T-cell (primary cell): Measurements from ENCODE around the gene CGB8. TPM values are rescaled to one million over a fixed set of nuclear protein-coding genes. Genes with fewer than 3 reads are reported as not detected.
"Not testable (repeated sequence)": the region's sequence is repeated elsewhere in the genome, so short reads cannot be mapped to it uniquely, and the experiment has no call there.

Experiments used
- ATAC-seq, 4 experiments: fragments of 200-7000 bp in 3 of 4; fragments of 150-1000 bp in 1 of 4; cut with Tn5 transposase; replicated peaks in 1 of 4; 1 replicate in 3 of 4; 2 replicates in 1 of 4; pipeline ENCODE4 v1.10.0; 2021; ENCODE audit warnings: moderate library complexity in 3 of 4, mild to moderate bottlenecking in 2 of 4, moderate number of reproducible peaks in 1 of 4
- CTCF ChIA-PET, 2 donors: fragments of 300-600 bp; sonication (Branson Sonifier 250); formaldehyde crosslinking; loops; one replicate each; lab custom pipeline; 2022; ENCODE audit warnings: antibody characterized with exemption in 2 of 2; lab: Charles Lee
- POLR2A ChIA-PET, 2 donors: fragments of 300-600 bp; sonication (Branson Sonifier 250); formaldehyde crosslinking; loops; one replicate each; lab custom pipeline; 2022; ENCODE audit warnings: antibody characterized with exemption in 2 of 2; lab: Charles Lee
- DNase-seq, 35 experiments: peaks; one replicate each; pipeline versions ENCODE4 v3.0.0 to v3.0.0-alpha.2; 2013 to 2023
- H3K27ac ChIP-seq: one replicate; pipeline ENCODE4 v1.5.1; 2013; ENCODE audit warnings: low read length
- H3K27me3 ChIP-seq, 2 experiments: replicated peaks in 1 of 2; 1 replicate in 1 of 2; 2 replicates in 1 of 2; pipeline versions ENCODE4 v1.6.1 to v1.7.0; 2013; ENCODE audit warnings: low read length in 1 of 2, mixed read lengths in 1 of 2; ENCODE audit not compliant: control insufficient read depth in 2 of 2, insufficient read depth in 2 of 2; ENCODE audit errors: extremely low read depth in 1 of 2
- H3K36me3 ChIP-seq, 2 donors: 1 replicate in 1 of 2; 2 replicates in 1 of 2; pipeline versions ENCODE4 v1.6.1 to v1.7.0; 2013; ENCODE audit warnings: low read length in 1 of 2; ENCODE audit not compliant: control insufficient read depth in 2 of 2, insufficient read depth in 1 of 2; ENCODE audit errors: extremely low read depth in 1 of 2
- H3K4me1 ChIP-seq, 2 experiments: 1 replicate in 1 of 2; 2 replicates in 1 of 2; pipeline versions ENCODE4 v1.6.1 to v1.7.0; 2013; ENCODE audit warnings: low read length in 2 of 2, mixed read lengths in 1 of 2; ENCODE audit not compliant: insufficient read depth in 2 of 2, control insufficient read depth in 1 of 2; ENCODE audit errors: extremely low read depth in 1 of 2
- H3K4me3 ChIP-seq, 2 donors: 1 replicate in 1 of 2; 2 replicates in 1 of 2; pipeline versions ENCODE4 v1.5.1 to v1.7.0; 2013; ENCODE audit warnings: mild to moderate bottlenecking in 2 of 2, low read length in 1 of 2, moderate library complexity in 1 of 2; ENCODE audit not compliant: control insufficient read depth in 1 of 2; ENCODE audit errors: extremely low read depth in 1 of 2
- H3K9me3 ChIP-seq: 2 replicates; pipeline ENCODE4 v1.7.0; 2013
- H3K27ac Mint-ChIP-seq, 2 donors: one replicate each; pipeline ENCODE4 v1.8.0; 2020 to 2021; ENCODE audit warnings: mild to moderate bottlenecking in 2 of 2, mixed read lengths in 2 of 2
- H3K27me3 Mint-ChIP-seq, 2 donors: one replicate each; pipeline ENCODE4 v1.8.0; 2021 to 2022; ENCODE audit warnings: mixed read lengths in 2 of 2
- H3K36me3 Mint-ChIP-seq: one replicate; pipeline ENCODE4 v1.8.0; 2021; ENCODE audit warnings: mixed read lengths
- H3K4me1 Mint-ChIP-seq, 3 donors: one replicate each; pipeline ENCODE4 v1.8.0; 2020 to 2022; ENCODE audit warnings: mixed read lengths in 3 of 3, mild to moderate bottlenecking in 1 of 3
- H3K4me3 Mint-ChIP-seq, 3 donors: one replicate each; pipeline ENCODE4 v1.8.0; 2020 to 2022; ENCODE audit warnings: mild to moderate bottlenecking in 3 of 3, mixed read lengths in 3 of 3, moderate library complexity in 3 of 3
- H3K9me3 Mint-ChIP-seq, 3 donors: one replicate each; pipeline ENCODE4 v1.8.0; 2020 to 2022; ENCODE audit warnings: mixed read lengths in 3 of 3
- WGBS: methylation state at CpG from one replicate; pipeline ENCODE4 v1.1.5; 2013; ENCODE audit warnings: missing lambda C conversion rate; ENCODE audit not compliant: insufficient coverage; 5-methylcytosine and 5-hydroxymethylcytosine counted together
- total RNA-seq, 35 experiments: library from RNA in 6 of 35; stranded (reverse) in 6 of 35; fragments of 120-200 nt in 1 of 35; gene quantifications; one replicate each; pipeline versions ENCODE4 v1.2.1 to v1.2.4 and lab custom pipeline; 2013 to 2026

CGB8 gene
- total RNA-seq, 5 donors from 2014 or later (not counting 1 experiment from before 2014, with no cell fraction given): not detected

DNA sequence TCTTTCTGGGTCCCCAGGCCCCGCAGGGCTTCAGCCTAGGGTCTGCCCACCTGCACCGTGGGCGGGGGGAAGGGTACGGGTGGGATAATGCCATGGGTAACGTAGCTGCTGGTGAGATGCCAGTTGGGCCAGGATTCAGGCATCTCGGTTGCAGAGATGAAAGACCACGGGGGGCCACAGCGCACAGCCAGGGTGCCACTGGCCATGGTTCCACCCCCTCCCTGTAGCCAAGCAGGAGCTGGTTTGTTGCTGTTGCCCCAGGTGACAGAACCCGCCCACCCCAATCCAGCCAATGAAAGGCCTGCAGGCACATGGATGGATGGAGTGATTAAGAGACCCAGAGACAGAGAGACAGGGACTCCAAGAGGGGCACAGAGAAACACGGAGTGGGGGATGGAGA, 9.7 kb upstream of the CGB8 start:
- Mint-ChIP-seq H3K4me3 (peak overlapping the region in 1 of 3 donors; percentile 94), H3K27me3 (peaks cover 18 to 49% of the 10 kb centered on the region in 2 donors), H3K9me3 (no peaks in the 10 kb centered on the region), H3K4me1 (peaks cover 19 to 21% (median 19%) of the 10 kb centered on the region in 3 donors), H3K36me3 (peaks cover 3% of the 10 kb centered on the region), H3K27ac (no peak overlapping the region)
- Histone ChIP-seq H3K4me1 (peaks cover 5 to 26% of the 10 kb centered on the region in 2 experiments), H3K27me3 (peaks cover 0 to 78% of the 10 kb centered on the region in 2 experiments), H3K36me3 (no peaks in the 10 kb centered on the region), H3K27ac (no peak overlapping the region), H3K9me3 (no peaks in the 10 kb centered on the region), H3K4me3 (no peak overlapping the region)
- ChIA-PET POLR2A (interaction anchor here in 1 of 2 donors (0.6 kb wide), 1 partner anchor 847 kb away, joined by 3 read pairs; no protein-coding TSS in a partner anchor), CTCF (no interaction called here)
- no peak for ATAC-seq
- 64% methylated on average over 4 of the region's 10 CpGs for WGBS
- DNase-seq: peak in 1 of 35 experiments; percentile 15

DNA sequence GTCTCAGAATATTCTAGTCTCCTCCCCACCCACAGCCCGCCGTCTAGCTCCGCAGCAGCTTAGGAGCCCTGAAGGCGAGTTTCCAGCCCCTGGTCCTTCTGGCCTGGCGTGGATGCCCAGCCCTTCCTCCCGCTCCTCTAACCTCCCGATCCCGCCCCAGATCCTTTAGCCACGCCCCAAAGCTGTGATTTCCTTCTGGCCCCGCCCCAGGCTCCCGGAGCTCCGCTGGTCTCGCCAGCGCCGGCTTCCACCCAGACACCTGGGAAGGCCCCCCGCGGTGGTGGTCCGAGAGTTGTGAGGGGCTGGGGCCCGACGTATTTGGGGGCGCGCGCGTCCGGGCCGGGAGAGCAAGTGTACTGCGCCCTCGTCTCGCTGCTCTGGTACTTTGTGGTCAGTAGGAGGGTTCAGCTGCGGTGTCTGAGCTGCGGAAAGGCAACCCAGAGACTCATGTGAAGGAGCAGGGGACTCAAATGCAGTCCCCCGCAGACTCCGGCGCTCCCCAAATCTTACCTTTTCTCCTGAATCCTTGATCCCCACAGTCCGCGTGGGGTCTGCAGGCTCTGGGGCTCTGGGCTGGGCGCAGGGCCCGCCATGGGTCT, 8.8 kb upstream of the CGB8 start, which contains the start of gene CGB7:
Gene CGB7, minus strand, starts transcription at position 114 of the 599 bp plus-strand sequence. CDS start 2,374 bp downstream, outside the sequence.
- ATAC-seq: peak; percentile 13 to 45 (median 32)
- CTCF ChIA-PET: interaction anchor here in 1 of 2 donors (0.6 kb wide), 1 partner anchor 9 kb away, joined by 3 read pairs; no protein-coding TSS in a partner anchor
- Histone ChIP-seq H3K4me3 (peak within 1 kb of the TSS; percentile 48 to 60), H3K4me1 (peaks cover 5 to 26% of the 10 kb centered on the region in 2 experiments), H3K27ac (no peak within 1 kb of the TSS), H3K36me3 (no peaks in the 10 kb centered on the region), H3K9me3 (no peaks in the 10 kb centered on the region), H3K27me3 (peaks cover 0 to 70% of the 10 kb centered on the region in 2 experiments)
- Mint-ChIP-seq H3K4me1 (peaks cover 19 to 21% (median 19%) of the 10 kb centered on the region in 3 donors), H3K36me3 (peaks cover 3% of the 10 kb centered on the region), H3K27me3 (peaks cover 18 to 44% of the 10 kb centered on the region in 2 donors), H3K9me3 (no peaks in the 10 kb centered on the region), H3K27ac (peak within 1 kb of the TSS in 1 of 2 donors; percentile 71), H3K4me3 (peak within 1 kb of the TSS; percentile 82 to 94 (median 84))
- POLR2A ChIA-PET: interaction anchor here in 1 of 2 donors (0.6 kb wide), 2 partner anchors 268 to 846 kb away, joined by 3 to 4 read pairs; no protein-coding TSS in a partner anchor
- DNase-seq: peak in 10 of 35 experiments; percentile 17 to 43 (median 35)
- WGBS: 6% methylated on average over 31 of the region's 38 CpGs

DNA sequence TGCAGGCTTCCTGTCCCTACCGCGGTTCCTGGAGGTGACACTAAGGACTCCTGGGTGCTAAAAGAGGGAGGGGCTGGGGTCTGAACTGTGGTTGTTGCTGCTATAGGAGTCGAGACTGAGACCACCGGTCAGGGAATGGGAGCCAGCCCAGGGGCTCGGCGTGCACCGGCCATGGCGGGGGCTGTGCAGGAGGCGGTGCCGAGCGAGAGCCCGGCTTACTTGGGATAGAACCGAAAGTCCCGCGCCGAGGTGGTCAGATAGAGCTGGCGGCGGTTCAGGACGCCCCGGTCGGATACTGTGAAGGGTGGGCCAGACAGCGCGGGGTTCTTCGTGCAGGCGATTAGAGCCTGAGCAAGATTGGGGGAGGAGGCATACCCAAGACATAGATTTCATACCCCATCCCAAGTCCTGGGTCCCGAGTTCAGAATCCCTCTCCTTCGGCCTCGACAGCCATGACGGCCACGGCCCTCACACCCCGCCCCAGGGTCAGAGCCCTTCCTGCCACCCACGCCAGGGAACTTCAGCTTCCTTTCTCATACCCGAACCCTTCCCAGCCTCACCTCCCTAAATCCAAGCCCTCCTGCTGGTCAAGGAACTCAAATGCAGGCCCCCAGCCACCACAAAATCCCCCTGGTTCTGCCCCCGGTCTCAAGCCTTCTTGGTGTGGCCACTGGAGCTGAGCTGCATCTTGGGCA, 8.1 kb upstream of the CGB8 start:
- H3K36me3 Mint-ChIP-seq, H3K9me3 ChIP-seq, CTCF ChIA-PET, POLR2A ChIA-PET, H3K27ac ChIP-seq, H3K36me3 ChIP-seq, H3K9me3 Mint-ChIP-seq: not testable (repeated sequence)
- 5% methylated on average over 17 of the region's 34 CpGs for WGBS
- peaks cover 18 to 44% of the 10 kb centered on the region in 2 donors for H3K27me3 Mint-ChIP-seq
- H3K4me1 Mint-ChIP-seq: peaks cover 19 to 21% (median 19%) of the 10 kb centered on the region in 3 donors
- Histone ChIP-seq H3K27me3 (peaks cover 0 to 63% of the 10 kb centered on the region in 2 experiments), H3K4me3 (peak overlapping the region; percentile 48 to 60), H3K4me1 (peaks cover 5 to 26% of the 10 kb centered on the region in 2 experiments)
- H3K4me3 Mint-ChIP-seq: peak overlapping the region; percentile 82 to 94 (median 84)
- DNase-seq: peak in 1 of 35 experiments; percentile 20
- ATAC-seq: peak in 3 of 4 experiments; percentile 14 to 19 (median 17)
- H3K27ac Mint-ChIP-seq: peak overlapping the region in 1 of 2 donors; percentile 71

DNA sequence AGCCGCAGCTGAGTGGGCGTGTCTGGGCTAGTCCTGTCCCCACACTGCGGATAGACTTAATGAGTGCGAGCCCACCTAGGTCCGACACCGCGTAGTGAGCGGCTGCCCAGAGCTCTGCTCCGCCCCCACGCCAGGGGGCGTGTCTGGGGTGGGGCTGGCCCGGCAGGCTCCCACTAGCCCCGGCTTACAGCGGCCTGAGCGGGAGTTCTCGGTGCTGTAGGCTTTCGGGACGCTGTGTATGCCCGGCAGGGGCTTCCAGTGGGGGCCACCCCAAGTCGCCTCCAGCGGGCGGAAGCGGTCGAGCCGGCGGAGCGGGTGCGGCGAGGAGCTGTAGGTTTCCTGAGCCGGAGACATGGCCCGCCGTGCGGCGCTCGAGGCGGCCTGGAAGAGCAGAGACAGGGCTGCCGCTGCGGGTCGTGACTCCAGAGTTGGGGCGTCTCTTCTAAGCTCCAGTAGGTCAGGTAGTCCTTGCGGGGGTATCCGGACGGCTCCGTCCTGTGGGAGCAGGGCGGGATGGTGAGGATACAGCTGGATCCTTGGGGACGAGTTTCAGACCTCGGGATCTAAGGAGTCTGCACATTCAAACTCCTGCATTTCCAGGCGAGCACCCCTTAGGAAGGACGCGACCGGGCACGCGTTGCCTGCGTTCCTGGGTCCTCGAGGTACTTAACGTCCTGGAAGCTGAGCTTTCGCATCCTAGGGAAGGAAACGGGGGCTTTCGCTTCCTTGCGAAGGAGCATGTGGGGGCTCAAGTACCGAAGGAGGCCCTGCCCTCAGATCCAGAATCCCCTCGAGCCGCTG, 7.4 kb upstream of the CGB8 start:
- peaks cover 5 to 26% of the 10 kb centered on the region in 2 experiments for H3K4me1 ChIP-seq
- Mint-ChIP-seq H3K27me3 (peaks cover 18 to 40% of the 10 kb centered on the region in 2 donors), H3K9me3 (no peaks in the 10 kb centered on the region), H3K4me3 (peak overlapping the region; percentile 82 to 94 (median 84)), H3K36me3 (peaks cover 3% of the 10 kb centered on the region), H3K4me1 (peaks cover 19 to 21% (median 19%) of the 10 kb centered on the region in 3 donors), H3K27ac (no peak overlapping the region)
- no peak overlapping the region for H3K27ac ChIP-seq
- under 1% methylated on average over 53 of the region's 63 CpGs for WGBS
- H3K4me3 ChIP-seq: peak overlapping the region; percentile 48 to 60
- H3K9me3 ChIP-seq: no peaks in the 10 kb centered on the region
- DNase-seq: peak in 32 of 35 experiments; percentile 20 to 64 (median 40)
- ATAC-seq: peak; percentile 72 to 77 (median 76)
- no peaks in the 10 kb centered on the region for H3K36me3 ChIP-seq
- CTCF ChIA-PET: no interaction called here
- peaks cover 0 to 56% of the 10 kb centered on the region in 2 experiments for H3K27me3 ChIP-seq
- POLR2A ChIA-PET: no interaction called here

DNA sequence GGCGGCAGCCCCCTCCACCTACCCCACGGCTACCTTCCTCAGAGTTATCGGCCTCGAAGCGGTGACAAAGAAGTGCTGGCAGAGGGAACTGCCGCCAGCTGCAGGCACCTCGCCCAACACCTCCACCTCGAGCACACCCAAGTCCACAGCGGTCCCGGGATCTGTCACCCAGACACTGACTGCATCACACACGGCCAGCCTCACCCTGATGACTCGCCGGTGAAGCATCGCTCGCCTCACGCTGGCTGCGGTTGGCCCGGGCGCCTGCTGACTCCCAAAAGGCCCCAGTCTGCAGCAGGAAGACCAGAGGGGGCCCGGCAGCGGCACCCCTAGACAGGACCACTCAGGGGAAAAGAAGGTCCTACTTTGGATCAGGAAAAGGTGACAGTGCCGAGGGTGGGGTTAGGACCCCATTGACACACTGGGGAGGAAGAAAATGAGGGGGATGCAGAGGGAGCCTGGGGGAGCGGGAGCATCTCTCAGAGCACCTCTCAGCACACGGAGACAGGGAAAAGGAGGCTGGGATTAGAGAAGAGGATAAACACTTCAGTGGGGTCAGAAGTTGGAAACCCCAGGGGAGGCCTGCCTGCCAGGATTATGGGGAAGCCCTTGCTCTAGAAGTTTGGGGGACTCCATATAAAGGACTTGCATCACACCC, 1.6 kb upstream of the CGB8 start:
- H3K4me1 ChIP-seq, H3K36me3 Mint-ChIP-seq, CTCF ChIA-PET, H3K36me3 ChIP-seq, POLR2A ChIA-PET, H3K4me3 Mint-ChIP-seq, H3K27me3 Mint-ChIP-seq, ATAC-seq, H3K9me3 Mint-ChIP-seq, H3K4me1 Mint-ChIP-seq, H3K4me3 ChIP-seq, H3K27ac ChIP-seq, H3K27me3 ChIP-seq, H3K27ac Mint-ChIP-seq, DNase-seq, H3K9me3 ChIP-seq: not testable (repeated sequence)
- 85% methylated on average over 22 of the region's 24 CpGs for WGBS
